ENCODE data around the gene PER1.

PER1 gene

GRCh38 chr17:8100763-8101162, 51.4 kb downstream of the PER1 start:
- TF ChIP-seq, protein P1, sequence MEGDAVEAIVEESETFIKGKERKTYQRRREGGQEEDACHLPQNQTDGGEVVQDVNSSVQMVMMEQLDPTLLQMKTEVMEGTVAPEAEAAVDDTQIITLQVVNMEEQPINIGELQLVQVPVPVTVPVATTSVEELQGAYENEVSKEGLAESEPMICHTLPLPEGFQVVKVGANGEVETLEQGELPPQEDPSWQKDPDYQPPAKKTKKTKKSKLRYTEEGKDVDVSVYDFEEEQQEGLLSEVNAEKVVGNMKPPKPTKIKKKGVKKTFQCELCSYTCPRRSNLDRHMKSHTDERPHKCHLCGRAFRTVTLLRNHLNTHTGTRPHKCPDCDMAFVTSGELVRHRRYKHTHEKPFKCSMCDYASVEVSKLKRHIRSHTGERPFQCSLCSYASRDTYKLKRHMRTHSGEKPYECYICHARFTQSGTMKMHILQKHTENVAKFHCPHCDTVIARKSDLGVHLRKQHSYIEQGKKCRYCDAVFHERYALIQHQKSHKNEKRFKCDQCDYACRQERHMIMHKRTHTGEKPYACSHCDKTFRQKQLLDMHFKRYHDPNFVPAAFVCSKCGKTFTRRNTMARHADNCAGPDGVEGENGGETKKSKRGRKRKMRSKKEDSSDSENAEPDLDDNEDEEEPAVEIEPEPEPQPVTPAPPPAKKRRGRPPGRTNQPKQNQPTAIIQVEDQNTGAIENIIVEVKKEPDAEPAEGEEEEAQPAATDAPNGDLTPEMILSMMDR (IDR thresholded peaks at IDR 0.05; ENCODE audit: low read depth, low read length): no peak
- TF ChIP-seq MAX (IDR thresholded peaks at IDR 0.05; ENCODE audit: low read depth, low read length) (no peak), POLR2A (IDR thresholded peaks at IDR 0.05; ENCODE audit: extremely low read depth, insufficient read length) (no peak), MYC (IDR thresholded peaks at IDR 0.05; ENCODE audit: low read depth, low read length) (no peak)
- DNase-seq (ENCODE audit: low read depth): no peak
- no peak overlapping the region for H3K4me3 ChIP-seq (ENCODE audit: low read depth, low read length)

- H3K4me3 ChIP-seq (ENCODE audit: low read depth, low read length): no peak overlapping the region
- no peak for TF ChIP-seq MYC (IDR thresholded peaks at IDR 0.05; ENCODE audit: low read depth, low read length)
- TF ChIP-seq MAX (IDR thresholded peaks at IDR 0.05; ENCODE audit: low read depth, low read length): no peak
- TF ChIP-seq, protein P1 (IDR thresholded peaks at IDR 0.05; ENCODE audit: low read depth, low read length): no peak
- TF ChIP-seq POLR2A (IDR thresholded peaks at IDR 0.05; ENCODE audit: extremely low read depth, insufficient read length): no peak
- no peak for DNase-seq (ENCODE audit: low read depth)
Measured at GRCh38 chr17:8100111-8100510, 52.1 kb downstream of the PER1 start.

DNA sequence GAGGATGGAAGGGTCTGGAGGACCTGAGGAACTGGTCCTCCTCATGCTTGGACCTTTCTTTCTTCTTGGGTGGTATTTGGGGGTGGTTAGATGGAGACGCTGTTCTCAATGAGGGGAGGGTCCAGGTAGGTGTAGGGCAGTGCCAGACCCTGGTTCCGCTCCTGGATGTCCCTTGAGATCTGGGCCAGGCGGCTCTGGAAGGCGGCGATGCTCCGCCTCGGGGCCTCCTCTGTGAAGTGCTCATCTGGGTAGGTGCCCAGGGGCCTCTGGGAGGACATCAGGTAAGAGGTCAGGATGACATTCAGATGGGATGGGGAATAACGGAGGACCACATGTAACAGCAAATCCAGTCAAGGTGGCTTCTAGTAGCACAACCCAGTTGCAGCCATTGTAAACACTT, 55.7 kb downstream of the PER1 start:
- no peak for DNase-seq (ENCODE audit: low read depth)
- no peak overlapping the region for H3K4me3 ChIP-seq (ENCODE audit: low read depth, low read length)
- TF ChIP-seq MYC (IDR thresholded peaks at IDR 0.05; ENCODE audit: low read depth, low read length) (no peak), MAX (IDR thresholded peaks at IDR 0.05; ENCODE audit: low read depth, low read length) (no peak), POLR2A (IDR thresholded peaks at IDR 0.05; ENCODE audit: extremely low read depth, insufficient read length) (no peak)
- TF ChIP-seq, protein P1 (IDR thresholded peaks at IDR 0.05; ENCODE audit: low read depth, low read length): no peak

GRCh38 chr17:8095361-8095760, 56.8 kb downstream of the PER1 start:
- TF ChIP-seq MAX (IDR thresholded peaks at IDR 0.05; ENCODE audit: low read depth, low read length) (no peak), POLR2A (IDR thresholded peaks at IDR 0.05; ENCODE audit: extremely low read depth, insufficient read length) (no peak), MYC (IDR thresholded peaks at IDR 0.05; ENCODE audit: low read depth, low read length) (no peak)
- TF ChIP-seq, protein P1 (IDR thresholded peaks at IDR 0.05; ENCODE audit: low read depth, low read length): no peak
- H3K4me3 ChIP-seq (ENCODE audit: low read depth, low read length): no peak overlapping the region
- DNase-seq (ENCODE audit: low read depth): no peak

DNA sequence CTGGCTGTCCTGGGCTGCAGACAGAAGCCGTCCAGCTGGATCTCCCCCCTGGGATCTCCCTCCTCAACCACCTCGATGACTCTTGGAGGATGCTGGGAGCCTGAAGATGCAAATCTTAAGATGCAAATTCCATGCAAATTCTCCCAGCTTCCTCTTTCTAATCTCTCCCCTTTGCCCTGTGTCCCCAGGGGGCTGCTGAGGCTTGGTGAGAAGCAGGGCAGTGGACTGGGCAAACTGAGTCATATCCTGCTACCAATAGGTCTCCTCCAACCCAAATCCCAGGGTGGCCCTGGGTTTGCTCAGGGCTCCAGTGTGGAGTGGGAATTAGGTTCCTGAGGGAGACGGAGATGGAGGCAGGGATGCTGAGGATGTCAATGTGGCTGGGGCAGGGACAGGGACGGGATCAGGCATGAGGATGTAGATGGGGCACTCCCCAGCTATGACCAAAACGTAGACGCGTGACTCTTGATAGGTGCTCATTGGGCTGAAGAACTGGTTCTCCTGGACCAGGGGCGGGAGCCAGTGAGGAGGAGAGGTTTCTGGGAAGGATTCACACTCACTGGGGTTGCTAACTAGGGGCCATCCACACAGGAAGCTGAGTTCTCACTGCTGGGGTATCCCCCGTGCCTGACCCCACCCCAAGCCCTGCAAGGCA, 61.0 kb downstream of the PER1 start:
- peak; percentile 83 for DNase-seq (ENCODE audit: low read depth)
- no peak for TF ChIP-seq MYC (IDR thresholded peaks at IDR 0.05; ENCODE audit: low read depth, low read length)
- TF ChIP-seq POLR2A (IDR thresholded peaks at IDR 0.05; ENCODE audit: extremely low read depth, insufficient read length): no peak
- H3K4me3 ChIP-seq (ENCODE audit: low read depth, low read length): no peak overlapping the region

Data from NB4 (cell line).